KBM-7 (cell line): ENCODE data around the gene CFAP97D1.

Source experiments
- DNase-seq: peaks from one replicate; pipeline ENCODE4 v3.0.0-alpha.2; 2015
- in situ Hi-C: fragments of 300-500 bp; cut with MboI; formaldehyde crosslinking; loops from 2 replicates; pipeline ENCODE4 v1.14.3; 2020; ENCODE audit warnings: low sequenced_read_pairs, low pct_unique_long_range_greater_than_20kb, mixed read lengths

The CFAP97D1 gene

DNA sequence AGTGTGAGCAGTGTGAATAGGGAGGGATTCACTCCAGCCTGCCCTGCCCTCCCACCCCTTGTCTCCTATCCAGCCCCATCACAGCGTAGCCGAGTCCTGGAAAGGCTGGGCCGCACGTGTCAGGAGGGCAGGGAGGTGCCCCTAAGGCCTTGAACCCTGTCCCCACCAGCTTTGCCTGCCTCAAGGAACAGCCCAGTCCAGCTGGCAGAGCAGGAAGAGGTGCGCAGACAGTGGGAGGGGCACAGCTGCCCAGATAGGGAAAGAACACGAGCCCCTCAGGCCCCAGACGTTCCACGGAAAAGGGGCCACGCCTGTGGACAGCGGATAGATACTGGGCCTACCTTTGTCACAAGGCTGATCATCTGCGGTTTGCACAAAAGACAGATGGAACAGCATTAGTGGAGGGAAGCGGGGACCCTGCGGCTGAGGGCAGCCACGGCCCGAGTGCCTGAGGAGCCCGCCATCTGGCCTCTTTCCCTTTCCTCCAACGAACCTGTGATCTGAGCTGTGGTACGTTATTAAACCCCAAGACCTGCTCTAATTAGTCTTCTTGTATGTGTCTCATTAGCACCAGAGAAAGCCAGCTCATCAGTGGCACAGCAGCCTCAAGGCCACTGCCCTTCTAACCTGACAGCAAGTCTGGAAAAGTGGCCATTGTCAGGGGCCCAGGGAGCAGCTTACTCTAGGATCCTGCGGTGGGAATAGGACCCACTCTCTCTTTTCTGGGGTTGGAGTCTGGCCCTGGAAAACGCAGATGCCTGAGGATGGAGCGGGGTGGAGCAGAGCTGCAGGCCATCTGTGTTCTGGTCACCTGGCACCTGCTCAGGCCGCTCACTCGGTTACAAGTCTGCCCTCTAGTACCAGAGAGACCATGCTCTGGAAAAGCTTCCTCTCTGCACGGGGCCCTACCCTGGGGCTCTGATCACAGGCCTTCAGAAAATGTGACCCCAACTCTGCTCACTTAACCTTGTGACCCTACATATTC is 36.4 kb downstream of the CFAP97D1 start:
- in situ Hi-C loops, result no loop called here
- DNase-seq, result no peak

DNA sequence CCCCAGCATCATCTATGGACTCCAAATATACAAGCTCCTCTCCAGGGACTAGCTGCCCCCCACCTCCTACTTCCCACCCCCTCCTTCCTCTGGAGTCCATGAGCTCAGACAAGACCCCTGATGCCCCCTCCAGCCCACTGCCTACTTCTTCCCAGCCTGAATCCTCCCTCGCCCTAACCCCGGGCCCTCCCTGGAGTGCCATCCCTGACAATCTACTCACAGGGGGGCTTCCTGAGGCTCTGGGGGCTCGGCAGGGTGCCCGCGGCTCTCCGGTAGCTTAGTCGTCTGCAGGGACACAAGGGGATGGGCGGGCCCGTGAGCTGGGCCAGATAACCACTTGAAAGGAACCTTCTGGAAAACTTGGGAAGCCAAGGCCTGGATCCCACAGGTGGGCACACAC is 37.6 kb downstream of the CFAP97D1 start:
- no peak for DNase-seq
- in situ Hi-C loops, result no loop called here

DNA sequence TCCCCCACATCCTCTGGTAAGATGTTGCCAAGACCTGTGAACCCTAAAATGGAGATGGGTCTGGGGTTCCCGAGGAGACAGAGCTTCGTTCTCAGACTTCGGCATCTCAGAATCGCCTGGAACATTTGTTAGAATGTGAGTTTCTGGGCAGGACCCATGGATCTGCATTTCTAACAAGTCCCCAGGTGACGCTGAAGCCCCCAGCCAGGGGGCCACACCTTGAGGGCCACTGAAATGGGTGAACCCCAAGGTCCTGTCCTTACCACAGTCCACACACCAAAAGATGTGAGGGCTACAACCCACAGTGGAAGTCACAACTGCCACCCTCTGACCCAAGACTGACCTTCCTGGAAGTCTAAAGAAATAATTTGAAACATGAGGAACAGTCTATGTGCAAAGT is 38.7 kb downstream of the CFAP97D1 start:
- in situ Hi-C loops, result no loop called here

GRCh38 chr17:43820759-43821158 is 40.5 kb downstream of the CFAP97D1 start:
- in situ Hi-C loops, result no loop called here
- no peak for DNase-seq

More for the DNA sequence above, 38.7 kb downstream of the CFAP97D1 start:
- no peak for DNase-seq

DNA sequence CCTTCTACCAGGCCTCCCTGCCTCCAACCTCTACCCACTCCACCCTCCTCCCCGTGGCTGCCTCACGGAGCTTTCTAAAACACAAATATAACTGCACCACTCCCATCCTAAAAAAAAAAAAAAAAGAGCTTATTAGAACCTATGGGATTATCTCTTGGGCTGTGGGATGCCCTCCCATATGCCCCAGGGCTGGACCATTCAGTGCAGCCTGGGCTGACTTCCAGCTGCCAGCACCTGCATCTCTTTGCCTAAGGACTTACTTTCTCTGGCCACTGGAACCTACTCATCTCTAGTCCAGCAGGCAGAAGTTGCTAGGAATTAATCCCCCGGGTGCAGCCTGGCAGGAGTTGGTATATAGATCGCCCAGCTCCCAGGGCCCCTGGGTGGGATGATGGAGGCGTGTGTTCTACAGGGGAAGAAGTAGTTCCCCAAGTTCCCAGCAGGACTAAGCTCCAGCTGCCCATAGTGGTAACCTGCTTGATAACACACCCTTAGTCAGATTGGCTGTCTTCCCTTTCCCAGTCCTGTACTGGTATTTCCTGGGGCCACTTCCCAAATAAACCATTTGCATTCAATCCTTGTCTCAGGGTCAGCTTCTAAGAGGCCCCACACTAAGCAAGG is 42.4 kb downstream of the CFAP97D1 start:
- in situ Hi-C loops, result no loop called here
- DNase-seq, result no peak

DNA sequence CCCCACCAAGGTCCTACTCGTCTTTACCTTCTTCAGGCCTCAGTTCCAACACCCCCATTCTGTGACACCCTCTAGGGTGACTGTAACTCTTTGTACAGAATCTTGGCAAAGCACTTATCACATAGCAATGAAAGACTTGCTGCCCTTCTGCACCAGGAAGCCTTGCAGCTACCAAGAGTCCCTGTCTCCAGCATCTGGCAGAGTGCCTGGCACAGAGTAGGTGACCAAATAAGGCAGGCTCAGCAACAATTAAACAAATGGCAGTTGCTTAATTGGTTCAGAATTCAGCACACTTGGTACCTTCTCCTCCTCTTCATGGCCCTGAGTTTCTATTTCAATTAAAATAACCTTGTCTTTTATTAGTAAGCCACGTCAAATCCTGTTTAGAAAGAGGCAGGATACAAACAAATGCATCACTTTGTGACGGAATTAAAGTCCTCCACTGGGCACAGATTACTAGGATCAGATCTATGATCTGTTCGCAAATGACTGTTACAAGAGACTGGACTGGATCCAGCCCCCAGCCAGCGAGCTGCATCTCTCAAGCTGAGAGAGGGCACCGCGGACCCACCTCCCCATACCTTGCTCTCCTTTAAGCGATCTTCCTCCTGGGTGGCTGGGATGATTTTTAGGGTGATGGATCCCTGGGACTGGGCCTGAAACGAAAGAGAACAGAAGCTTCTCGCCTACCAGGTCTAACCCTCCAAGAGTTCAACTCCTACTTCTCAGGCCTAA is 43.3 kb downstream of the CFAP97D1 start:
- no peak for DNase-seq
- in situ Hi-C loops, result no loop called here

DNA sequence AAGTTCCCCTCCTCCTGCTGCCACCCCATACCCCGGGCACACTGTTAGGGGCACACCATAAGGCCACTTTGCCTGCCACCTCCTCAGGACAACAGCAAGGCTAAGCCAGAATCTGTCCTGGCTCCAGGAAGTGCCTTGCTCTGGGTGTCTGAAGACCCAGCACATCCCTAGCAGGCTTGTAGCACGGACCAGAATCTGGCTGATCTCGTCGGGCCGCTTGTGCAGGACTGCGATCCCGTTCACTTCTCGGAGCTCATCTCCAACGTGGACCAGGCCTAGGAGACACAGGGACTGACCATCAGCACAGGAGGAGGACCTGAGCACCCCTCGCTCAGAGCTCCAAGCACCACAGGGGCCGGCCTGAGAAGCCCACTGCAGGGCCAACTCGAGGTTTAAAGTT is 45.3 kb downstream of the CFAP97D1 start:
- in situ Hi-C loops, result no loop called here

DNA sequence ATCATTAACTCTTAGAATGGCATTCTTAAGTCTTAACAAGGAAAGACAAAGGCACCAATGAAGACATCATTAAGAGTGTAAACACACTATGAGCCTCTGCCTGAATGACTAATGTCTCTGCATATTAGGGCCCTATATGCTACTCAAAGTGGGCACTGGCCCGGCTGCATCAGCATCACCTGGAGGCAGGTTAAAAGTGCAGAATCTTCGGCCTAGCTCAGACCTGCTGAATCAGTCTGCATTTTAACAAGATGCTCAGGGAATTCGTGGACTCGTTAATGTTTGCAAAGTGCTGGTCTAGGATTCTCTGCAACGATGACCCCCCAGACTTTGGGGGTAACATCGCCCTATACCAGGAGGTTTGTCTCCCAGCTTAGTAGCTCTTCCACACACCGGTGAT is 46.0 kb downstream of the CFAP97D1 start:
- in situ Hi-C loops, result no loop called here
- DNase-seq, result no peak

More for the DNA sequence above, 45.3 kb downstream of the CFAP97D1 start:
- no peak for DNase-seq

GRCh38 chr17:43827596-43827995 is 47.4 kb downstream of the CFAP97D1 start:
- in situ Hi-C loops, result no loop called here
- no peak for DNase-seq

GRCh38 chr17:43829738-43830137 is 49.5 kb downstream of the CFAP97D1 start:
- no peak for DNase-seq

DNA sequence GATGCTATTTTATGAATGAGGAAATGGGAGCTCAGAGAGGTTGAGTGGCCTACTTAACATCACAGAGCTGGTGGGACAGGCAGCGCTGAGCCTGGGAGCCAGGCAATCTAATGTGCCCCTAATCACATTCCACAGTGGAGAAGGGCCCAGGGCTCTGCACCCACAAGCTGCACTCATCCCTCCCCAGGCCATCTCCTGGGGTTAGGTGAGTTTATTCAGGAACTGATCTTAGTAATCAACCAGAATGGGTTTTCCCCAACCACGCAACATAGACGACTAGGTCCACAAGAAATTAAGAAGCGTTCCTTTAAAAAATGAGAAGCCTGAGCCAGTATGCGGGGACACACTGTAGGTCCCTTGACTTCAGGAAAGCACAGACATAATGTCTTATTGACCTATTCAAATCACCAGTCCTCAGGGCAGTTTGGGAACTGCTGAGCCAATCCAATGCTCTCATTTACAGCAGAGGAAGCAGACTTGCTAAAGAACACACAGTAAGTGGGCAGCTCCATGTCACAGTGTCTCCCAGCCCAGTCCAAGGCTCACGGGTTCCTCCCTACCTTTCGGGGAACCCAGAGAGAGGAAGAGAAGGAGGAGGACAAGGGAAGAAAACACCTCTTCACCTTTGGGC is 50.4 kb downstream of the CFAP97D1 start:
- in situ Hi-C loops, result no loop called here
- DNase-seq, result no peak

More at GRCh38 chr17:43829738-43830137, 49.5 kb downstream of the CFAP97D1 start:
- in situ Hi-C loops, result no loop called here

- in situ Hi-C loops, result no loop called here
- DNase-seq, result no peak
Observed at GRCh38 chr17:43831633-43832032, 51.4 kb downstream of the CFAP97D1 start.

- peak; percentile 24 for DNase-seq
- in situ Hi-C loops, result no loop called here
Observed at GRCh38 chr17:43832168-43832975, 52.1 kb downstream of the CFAP97D1 start.

DNA sequence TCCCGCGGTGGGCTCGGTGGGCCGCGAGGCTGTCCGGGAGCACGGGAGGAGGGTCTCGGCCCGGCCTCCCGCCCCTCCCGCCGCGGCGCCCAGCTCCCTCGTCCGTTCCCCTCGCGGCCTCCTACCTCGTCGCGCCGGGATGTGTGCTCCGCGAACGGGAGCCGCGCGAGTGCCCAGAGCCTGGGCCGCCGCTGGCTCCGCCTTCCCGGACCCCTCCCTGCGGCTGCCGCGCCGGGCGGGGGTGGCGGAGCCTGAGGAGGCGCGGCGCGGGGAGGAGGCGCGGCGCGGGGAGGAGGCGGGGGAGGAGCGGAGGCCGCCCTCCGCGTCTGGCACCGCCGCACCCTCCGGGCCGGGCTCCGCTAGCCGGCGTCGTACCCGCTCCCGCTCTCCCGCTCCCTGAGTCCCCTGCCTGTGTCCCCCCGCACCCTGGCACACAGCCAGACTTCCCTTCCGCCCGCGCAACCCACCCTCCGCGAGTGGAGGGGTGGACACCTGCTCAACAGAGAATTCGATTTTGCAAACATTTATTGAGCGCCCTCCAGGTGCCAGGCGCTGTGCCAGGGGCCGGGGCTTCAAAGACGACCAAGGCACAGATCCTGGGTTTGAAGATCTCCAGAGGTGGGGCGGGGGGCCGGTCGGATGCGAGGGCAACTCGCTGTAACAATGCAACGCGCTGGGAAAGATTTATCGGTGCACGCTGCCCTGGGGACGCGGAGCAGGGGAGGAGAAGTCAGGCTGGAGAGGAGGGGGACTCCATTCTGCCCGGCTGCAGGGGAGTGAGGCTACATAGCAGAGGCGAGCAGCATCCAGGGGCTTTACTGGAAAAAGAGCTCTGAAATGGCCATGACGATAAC is 53.0 kb downstream of the CFAP97D1 start, which contains the start of gene MPP3:
MPP3 (minus strand) TSS at position 171 of the 854 bp plus-strand sequence. CDS start 1,240 bp downstream, outside the sequence.
- DNase-seq, result peak; percentile 50
- in situ Hi-C loops, result no loop called here

- in situ Hi-C loops, result no loop called here
- DNase-seq, result peak; percentile 3
Observed at GRCh38 chr17:43834106-43834505, 53.9 kb downstream of the CFAP97D1 start.
